NCI-H146 (cell line): ENCODE results near the gene NHP2.

ENCODE experiments used
- DNase-seq: peaks from one replicate; lab custom pipeline; 2025; lab: John Stamatoyannopoulos, UW

The NHP2 gene

DNA sequence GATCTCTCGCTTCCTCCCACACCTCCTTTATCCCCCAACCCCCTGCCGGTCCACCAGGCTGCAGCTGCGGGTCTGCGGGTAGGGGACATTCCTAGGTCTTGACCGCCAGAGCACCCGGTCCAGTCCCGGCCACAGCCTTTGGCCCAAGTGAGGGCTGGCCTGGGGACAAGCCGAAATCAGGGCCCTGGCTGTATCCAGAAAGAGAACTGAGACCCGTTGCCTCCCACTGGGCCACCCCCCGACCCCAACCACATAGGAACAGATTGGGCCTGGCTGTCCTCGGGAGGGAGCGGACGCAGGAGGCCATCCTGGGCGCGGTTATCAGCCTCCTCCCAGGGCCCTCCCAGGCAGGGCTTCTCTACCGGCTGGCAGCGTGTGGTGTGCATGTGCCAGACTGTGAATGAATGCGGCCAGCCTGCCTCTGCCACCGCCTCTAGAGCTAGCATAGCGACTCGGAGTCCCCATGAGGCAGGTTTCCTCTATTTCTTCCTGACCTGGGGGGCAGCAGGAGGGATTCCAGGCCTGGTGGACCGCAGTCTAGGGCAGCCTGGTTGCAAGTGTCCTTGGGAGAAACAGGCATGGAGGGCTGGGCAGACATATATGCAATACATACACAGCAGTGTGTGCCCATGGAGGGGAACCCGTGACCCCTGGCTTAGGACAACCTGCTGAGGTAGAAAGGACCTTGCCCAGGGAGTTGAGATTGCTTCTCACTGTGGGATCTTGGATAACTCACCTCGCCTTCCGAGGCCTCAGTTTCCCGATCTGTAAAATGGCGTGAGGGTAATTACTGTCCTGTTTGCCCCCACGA, 39.2 kb downstream of the NHP2 start:
- no peak for DNase-seq

GRCh38 chr5:178113841-178114324, 39.8 kb downstream of the NHP2 start:
- DNase-seq, result no peak

DNA sequence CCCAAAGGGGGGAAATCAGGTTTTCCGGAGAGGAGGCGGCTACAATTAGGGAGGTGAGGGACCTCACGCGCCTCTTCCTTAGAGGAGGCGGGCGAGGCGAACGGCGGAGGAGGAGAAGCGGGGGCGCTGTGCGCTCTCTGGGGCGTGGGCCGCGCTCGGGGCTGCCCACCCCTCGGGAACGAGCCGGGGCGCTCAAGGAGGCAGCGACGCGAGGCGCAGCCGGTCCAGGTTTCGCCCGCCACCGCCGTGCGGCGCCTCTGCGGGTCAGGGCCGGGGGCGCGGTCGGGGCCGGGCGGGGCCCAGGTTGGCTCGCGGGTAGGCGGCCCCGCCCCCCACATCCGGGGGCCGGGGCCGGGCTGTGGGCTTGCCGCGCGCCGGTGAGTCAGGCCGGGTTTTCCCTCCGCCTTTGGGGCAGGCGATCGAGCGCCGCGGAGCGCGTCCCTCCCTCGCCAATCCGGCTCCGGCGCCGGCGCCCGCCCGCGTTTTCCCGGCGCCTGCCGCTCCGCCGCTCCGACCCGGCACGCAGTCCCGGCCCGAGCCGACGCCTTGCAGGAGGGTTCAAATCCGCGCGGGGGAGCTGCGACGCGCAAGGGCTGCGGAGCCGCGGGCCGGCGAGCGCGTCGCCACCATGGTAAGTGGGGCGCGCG, 40.4 kb downstream of the NHP2 start, which contains the start of gene N4BP3:
Gene N4BP3 (plus strand): TSS at position 392 of the 647 bp plus-strand sequence. CDS start 6,052 bp downstream, outside the sequence.
- peak; percentile 57 for DNase-seq

- DNase-seq, result no peak
These were observed 41.1 kb downstream of the NHP2 start for GRCh38 chr5:178112545-178112944.

DNA sequence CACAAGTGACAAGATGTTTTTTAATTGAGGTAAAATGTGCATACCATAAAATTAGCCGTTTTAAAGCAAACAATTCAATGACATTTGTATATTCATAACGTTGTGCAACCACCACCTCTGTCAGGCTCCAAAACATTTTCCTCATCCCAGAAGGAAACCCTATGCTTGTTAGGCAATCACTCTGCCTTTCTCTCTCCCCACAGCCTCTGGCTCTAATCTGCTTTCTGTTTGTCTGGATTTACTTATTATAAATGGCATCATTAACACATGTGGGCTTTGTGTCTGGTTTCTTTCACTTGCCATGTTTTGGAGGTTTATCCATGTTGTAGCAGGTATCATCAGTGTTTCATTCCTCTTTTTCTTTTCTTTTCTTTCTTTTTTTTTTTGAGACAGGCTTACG, 41.8 kb downstream of the NHP2 start:
- no peak for DNase-seq

DNA sequence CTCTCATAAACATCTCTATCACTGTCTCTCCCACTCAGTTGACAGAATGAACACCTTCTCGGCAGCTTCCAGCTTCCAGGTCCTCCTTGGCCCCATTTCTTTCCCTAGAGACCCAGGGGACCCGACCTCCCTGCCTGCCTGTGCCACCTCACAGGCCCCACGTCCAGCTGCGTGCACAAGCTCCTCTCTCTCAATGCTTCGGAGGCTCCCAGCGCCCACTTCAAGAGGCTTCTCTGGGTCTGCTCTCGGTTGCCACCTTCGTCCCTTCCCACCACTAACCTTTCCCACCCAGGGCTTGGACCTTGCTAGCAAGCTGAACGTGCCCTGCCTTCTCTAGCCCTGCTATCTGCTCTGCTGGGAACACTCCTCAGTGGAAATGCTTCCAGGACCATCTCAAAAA, 43.2 kb downstream of the NHP2 start:
- DNase-seq, result no peak

DNA sequence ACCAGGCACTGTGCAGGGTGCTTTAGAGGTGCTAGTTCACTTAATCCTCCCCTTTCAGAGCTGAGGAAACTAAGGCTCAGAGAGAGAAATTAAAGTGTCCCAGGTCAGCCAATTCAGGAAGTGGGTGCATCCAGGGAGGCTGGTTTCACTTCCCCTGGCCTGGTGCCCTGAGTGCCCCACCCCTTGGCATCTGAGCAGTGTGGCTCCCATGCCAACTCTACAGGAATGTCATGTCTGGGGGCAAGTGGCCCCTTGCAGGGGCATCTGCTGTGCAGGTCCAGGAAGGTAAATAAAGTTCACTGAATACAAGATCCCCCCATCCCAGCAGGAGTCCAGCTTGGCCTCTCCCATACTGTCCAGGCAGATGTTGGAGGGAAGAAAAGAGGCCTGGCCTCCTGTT, 44.7 kb downstream of the NHP2 start:
- no peak for DNase-seq

DNA sequence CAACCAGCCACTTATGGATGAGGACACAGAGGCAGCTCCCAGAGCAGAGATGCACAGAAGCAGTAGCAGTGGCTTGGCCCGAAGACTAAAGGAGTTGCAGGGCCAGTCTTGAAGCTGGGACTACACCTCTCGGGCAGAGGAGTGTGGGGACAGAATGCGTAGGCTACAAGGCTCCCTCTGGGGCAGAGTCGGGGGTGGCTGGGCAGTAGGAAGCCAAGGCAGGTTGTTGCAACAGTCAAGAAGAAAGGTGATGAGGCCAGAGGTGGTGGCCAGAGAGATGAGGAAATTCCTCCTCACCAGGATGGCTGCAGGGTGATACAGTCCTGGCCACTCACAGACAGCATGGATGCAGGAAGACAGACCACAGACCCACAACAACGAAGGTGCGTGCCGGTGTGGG, 45.2 kb downstream of the NHP2 start:
- no peak for DNase-seq

DNA sequence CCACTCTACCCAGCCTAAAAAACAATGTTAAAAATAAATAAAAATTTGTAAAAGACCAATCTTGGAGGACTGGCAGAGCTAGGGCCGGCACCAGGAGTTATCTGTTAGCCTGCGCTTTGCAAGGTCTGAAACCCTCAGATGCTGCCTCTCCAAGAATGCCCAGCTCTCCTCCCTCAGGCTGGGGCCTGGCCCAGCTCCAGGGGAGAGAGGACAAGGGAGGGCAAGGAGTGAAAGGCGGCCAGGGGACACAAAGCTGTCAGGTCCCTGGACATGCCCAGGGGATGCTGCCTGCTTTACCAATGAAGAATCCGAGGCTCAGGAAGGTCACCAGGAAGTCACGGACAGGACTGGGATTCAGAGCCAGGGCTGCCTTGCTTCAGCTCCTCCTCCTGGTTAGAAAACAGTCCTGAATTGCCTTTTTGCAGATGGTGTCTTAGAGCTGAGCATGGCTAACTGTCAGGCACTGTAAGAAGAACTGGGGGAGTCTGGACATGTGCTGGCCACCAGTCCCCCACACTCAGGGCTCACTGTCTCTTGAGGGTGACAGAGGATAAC, 45.9 kb downstream of the NHP2 start:
- DNase-seq, result no peak

GRCh38 chr5:178106556-178107239, 47.0 kb downstream of the NHP2 start:
- no peak for DNase-seq

DNA sequence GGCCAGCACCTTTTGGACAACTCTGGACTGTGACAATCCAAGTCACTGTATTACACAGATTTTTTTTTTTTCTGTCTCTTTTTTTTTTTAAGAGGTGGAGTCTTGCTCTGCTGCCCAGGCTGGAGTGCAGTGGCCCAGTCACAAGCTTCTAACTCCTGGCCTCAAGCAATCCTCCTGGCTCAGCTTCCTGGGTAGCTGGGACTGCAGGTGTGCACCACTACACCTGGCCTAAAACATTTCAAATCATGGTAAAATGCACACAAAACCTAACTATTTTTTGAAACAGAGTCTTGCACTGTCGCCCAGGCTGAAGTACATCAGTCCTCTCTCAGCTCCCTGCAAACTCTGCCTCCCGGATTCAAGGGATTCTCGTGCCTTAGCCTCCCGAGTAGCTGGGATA, 47.6 kb downstream of the NHP2 start:
- DNase-seq, result no peak

DNA sequence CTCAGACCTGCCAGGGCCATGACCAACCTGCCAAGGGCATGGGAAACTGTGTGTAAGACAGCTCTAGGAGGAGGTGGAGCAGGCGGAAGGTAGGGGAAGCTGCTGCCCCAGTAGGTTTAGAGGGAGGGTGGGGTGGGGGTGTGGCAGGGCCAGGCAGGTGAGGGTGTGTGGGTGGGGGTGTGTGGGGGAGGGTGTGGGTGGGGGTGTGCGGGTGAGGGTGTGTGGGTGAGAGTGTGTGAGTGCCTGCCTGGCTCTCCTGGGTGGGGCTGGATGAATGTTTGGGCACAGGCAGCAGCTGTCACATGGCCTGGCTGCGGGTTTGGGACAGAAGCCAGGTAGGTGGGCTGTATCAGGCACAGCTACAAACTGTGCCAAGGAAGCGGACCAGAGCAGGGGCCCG, 49.2 kb downstream of the NHP2 start:
- no peak for DNase-seq

DNA sequence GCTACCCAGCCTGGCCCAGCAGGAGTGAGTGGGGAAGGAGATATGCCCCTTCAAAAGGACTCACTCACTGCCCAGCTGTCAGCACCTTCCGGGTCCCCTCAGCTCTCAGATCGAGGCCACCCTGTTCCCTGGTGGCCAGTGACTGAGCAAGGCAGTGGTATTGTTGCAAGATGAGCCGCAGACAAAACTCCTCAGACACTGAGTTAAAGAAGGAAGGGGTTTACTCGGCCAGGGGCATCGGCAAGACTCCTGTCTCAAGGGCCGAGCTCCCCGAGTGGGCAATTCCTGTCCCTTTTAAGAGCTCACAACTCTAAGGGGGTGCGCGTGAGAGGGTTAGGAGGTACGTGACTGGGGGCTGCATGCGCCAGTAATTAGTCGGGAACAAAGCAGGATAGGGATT, 50.1 kb downstream of the NHP2 start:
- DNase-seq, result no peak
